ENCODE results near the gene BDKRB2. TPM values are rescaled to one million over a fixed set of nuclear protein-coding genes. Genes with fewer than 3 reads are reported as not detected.

BDKRB2 gene
- polyA plus RNA-seq, 1 experiment = 26.8 TPM

DNA sequence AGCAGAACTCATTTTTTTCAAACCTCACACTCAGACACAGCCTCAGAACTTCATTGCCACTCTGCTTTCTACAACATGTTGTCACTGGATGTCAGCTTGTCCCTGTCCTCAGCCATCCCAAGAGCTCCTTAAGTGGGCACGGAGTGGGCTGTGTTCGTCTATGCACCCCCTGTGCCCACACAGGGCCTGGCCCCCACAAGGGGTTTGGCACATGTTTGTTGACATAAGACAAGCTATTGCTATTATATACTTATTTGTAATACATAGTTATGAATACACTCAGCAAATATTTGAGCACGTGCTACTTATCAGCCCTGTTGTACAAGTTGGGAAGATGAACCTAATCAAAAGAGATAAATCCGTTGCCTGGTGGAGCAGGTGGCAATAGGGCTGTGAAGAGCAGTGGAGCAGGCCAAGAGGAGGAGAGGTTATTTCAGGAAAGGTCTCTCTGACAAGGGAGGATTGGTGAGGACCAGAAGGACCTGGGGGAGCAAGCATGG, 47.1 kb downstream of the BDKRB2 start:
- Histone ChIP-seq H3K4me3 (ENCODE audit: low read depth, low read length) (no peak overlapping the region), H3K27me3 (ENCODE audit: control insufficient read depth, insufficient read depth, low read length) (no peaks in the 10 kb centered on the region), H3K36me3 (ENCODE audit: control insufficient read depth, insufficient read depth, low read length) (no peaks in the 10 kb centered on the region; the same call in 1 of the 2 replicates)
- DNase-seq (ENCODE audit: low read depth) = no peak
- ChIA-PET CTCF (interaction anchor here (1.3 to 3.1 kb wide), 3 partner anchors 17 to 24 kb away, joined by 3 to 10 read pairs (median 3); no protein-coding TSS in a partner anchor), POLR2A (no interaction called here)
- TF ChIP-seq, protein P1, sequence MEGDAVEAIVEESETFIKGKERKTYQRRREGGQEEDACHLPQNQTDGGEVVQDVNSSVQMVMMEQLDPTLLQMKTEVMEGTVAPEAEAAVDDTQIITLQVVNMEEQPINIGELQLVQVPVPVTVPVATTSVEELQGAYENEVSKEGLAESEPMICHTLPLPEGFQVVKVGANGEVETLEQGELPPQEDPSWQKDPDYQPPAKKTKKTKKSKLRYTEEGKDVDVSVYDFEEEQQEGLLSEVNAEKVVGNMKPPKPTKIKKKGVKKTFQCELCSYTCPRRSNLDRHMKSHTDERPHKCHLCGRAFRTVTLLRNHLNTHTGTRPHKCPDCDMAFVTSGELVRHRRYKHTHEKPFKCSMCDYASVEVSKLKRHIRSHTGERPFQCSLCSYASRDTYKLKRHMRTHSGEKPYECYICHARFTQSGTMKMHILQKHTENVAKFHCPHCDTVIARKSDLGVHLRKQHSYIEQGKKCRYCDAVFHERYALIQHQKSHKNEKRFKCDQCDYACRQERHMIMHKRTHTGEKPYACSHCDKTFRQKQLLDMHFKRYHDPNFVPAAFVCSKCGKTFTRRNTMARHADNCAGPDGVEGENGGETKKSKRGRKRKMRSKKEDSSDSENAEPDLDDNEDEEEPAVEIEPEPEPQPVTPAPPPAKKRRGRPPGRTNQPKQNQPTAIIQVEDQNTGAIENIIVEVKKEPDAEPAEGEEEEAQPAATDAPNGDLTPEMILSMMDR (IDR thresholded peaks at IDR 0.05; ENCODE audit: insufficient read depth, low read depth, low read length) = no peak

DNA sequence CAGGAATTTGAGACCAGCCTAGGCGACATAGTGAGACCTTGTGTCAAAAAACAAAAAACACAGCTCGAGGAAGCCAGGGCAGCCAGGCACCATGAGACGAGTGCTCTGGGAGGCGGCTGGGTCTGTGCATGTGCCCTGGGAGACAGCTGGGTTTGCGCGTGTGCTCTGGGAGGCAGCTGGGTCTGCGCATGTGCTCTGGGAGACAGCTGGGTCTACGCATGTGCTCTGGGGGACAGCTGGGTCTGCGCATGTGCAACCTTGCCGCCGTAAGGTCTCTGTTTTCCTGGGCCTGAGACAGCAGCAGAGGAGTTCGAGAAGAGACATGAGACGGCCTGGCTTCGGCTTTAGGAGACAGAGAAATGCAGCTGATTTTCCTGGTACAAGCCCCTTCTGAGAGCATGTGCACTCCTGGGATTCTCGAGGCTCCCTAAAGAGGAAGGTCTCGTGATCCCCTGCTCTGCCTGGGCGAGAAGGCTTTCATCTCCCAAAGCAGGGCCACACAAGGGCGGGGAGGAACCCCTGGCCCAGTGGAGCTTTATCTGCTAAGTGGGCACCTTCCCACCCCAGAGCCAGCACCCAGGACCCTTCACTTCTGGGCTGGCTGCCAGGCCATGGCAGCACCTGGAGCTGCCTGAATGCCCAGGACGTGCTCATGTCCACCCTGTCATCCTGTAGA, 47.8 kb downstream of the BDKRB2 start:
- no peak for DNase-seq (ENCODE audit: low read depth)

DNA sequence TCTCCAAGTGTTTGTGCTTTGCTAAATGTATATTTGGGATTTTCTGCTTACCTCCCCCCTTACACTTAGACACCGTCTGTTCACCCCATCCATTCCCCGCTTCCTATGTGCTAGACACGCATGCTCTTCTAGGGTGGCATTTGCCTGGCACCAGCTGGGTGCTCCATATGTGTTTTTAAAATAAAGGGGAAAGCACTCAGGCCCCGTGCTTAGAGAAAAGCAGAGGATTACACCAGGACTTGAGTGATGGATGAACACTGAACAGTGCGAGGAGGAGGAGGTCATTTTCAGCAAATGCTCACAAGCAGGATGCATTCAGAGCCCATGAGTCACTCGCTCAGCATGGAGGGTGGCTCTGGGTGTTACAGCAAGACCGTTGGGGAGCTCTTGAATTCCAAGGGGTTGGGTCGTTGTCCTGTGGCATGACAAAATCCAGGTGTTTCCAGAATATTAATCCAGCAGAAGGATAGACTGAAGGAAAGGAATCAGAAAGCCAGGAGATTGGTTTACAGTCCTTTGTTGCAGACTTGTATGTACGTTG, 48.4 kb downstream of the BDKRB2 start:
- TF ChIP-seq, protein P1 (IDR thresholded peaks at IDR 0.05; ENCODE audit: insufficient read depth, low read depth, low read length) = no peak
- Histone ChIP-seq H3K27me3 (ENCODE audit: control insufficient read depth, insufficient read depth, low read length) (no peaks in the 10 kb centered on the region), H3K4me3 (ENCODE audit: low read depth, low read length) (no peak overlapping the region), H3K36me3 (ENCODE audit: control insufficient read depth, insufficient read depth, low read length) (no peaks in the 10 kb centered on the region)
- ChIA-PET CTCF (interaction anchor here (1.2 to 3.1 kb wide), 4 partner anchors 13 to 63 kb away, joined by 3 to 10 read pairs (median 4); no protein-coding TSS in a partner anchor), POLR2A (no interaction called here)
- peak; percentile 51 for DNase-seq (ENCODE audit: low read depth)

More for the DNA sequence above, 47.8 kb downstream of the BDKRB2 start:
- CTCF ChIA-PET = interaction anchor here (1.2 to 3.1 kb wide), 3 partner anchors 22 to 63 kb away, joined by 3 to 10 read pairs (median 3); no protein-coding TSS in a partner anchor
- Histone ChIP-seq H3K4me3 (ENCODE audit: low read depth, low read length) (no peak overlapping the region), H3K27me3 (ENCODE audit: control insufficient read depth, insufficient read depth, low read length) (no peaks in the 10 kb centered on the region), H3K36me3 (ENCODE audit: control insufficient read depth, insufficient read depth, low read length) (no peaks in the 10 kb centered on the region)
- TF ChIP-seq, protein P1 (IDR thresholded peaks at IDR 0.05; ENCODE audit: insufficient read depth, low read depth, low read length) = no peak
- POLR2A ChIA-PET = no interaction called here

DNA sequence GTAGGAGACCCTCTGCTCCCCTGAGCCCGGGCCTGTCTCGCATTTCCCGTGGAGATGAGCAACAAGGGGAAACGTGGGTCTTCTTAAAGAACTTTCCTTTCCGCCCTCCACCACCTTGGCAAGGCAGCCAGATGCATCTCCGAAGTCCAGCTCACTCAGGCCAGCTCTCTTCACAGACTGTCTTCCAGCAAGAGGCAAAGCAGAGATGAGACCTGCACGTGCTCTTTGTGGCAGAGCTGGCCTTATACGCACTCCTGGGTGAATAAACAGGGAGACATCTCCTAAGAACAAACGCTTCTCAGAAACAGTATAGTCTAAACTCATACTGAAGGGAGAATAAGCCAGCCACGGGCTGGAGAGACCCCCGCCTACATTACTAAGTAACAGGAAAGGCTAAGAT, 50.0 kb downstream of the BDKRB2 start:
- no peak overlapping the region for H3K4me3 ChIP-seq (ENCODE audit: low read depth, low read length)
- DNase-seq (ENCODE audit: low read depth) = no peak
- CTCF ChIA-PET = interaction anchor here (0.7 to 1.5 kb wide), 3 partner anchors 11 to 86 kb away, joined by 3 read pairs; no protein-coding TSS in a partner anchor
- TF ChIP-seq, protein P1 (IDR thresholded peaks at IDR 0.05; ENCODE audit: insufficient read depth, low read depth, low read length) = no peak
- no peaks in the 10 kb centered on the region for H3K36me3 ChIP-seq (ENCODE audit: control insufficient read depth, insufficient read depth, low read length)
- POLR2A ChIA-PET = no interaction called here
- no peaks in the 10 kb centered on the region for H3K27me3 ChIP-seq (ENCODE audit: control insufficient read depth, insufficient read depth, low read length)

Measured in BJ (cell line).